Prostate gland (tissue), 2 donors: ENCODE measurements around the gene RABGGTA.

ENCODE experiments used
- CTCF ChIP-seq, 4 experiments: fragments of 200-600 bp in 2 of 4; fragments of 450-650 bp in 2 of 4; sonication (generic) in 2 of 4; IDR thresholded peaks; 1 replicate in 3 of 4; 2 replicates in 1 of 4; pipeline ENCODE4 v1.5.1; 2016 to 2019; ENCODE audit warnings: antibody characterized with exemption in 4 of 4, mild to moderate bottlenecking in 2 of 4, moderate library complexity in 2 of 4
- POLR2A ChIP-seq: fragments of 450-650 bp; IDR thresholded peaks from one replicate; pipeline ENCODE4 v1.6.1; 2016; ENCODE audit warnings: antibody characterized with exemption, mild to moderate bottlenecking

GRCh38 chr14:24277606-24278321 is 6.4 kb upstream of the RABGGTA start:
- TF ChIP-seq POLR2A (no peak), CTCF (IDR thresholded peaks at IDR 0.05) (no peak)
